SK-N-SH (cell line): ENCODE measurements around the gene ZFHX3.

Experiments
- CTCF ChIP-seq: fragments of 200-600 bp; sonication (generic); IDR thresholded peaks from 2 replicates; pipeline ENCODE4 v1.6.1; 2017; ENCODE audit warnings: antibody characterized with exemption, mild to moderate bottlenecking, moderate library complexity
- EZH2phosphoT487 ChIP-seq: fragments of 200-600 bp; sonication (generic); IDR thresholded peaks from 2 replicates; pipeline ENCODE4 v1.6.1; 2017; ENCODE audit warnings: low read depth, mixed run types, mild to moderate bottlenecking, antibody characterized with exemption, moderate library complexity, borderline replicate concordance
- FOXM1 ChIP-seq: IDR thresholded peaks from 2 replicates; pipeline ENCODE4 v1.4.0; 2012; ENCODE audit warnings: low read depth, mild to moderate bottlenecking
- NFIC ChIP-seq: IDR thresholded peaks from 2 replicates; pipeline ENCODE4 v1.4.0; 2012; ENCODE audit warnings: borderline replicate concordance
- PBX3 ChIP-seq: IDR thresholded peaks from 2 replicates; pipeline ENCODE4; 2012
- RAD21 ChIP-seq: IDR thresholded peaks from 2 replicates; pipeline ENCODE4 v1.6.1; 2012; ENCODE audit warnings: mild to moderate bottlenecking, low read length
- RXRA ChIP-seq: IDR thresholded peaks from 2 replicates; pipeline ENCODE4 v1.4.0; 2012; ENCODE audit warnings: low read depth, mild to moderate bottlenecking, borderline replicate concordance
- TAF1 ChIP-seq: IDR thresholded peaks from 2 replicates; pipeline ENCODE4 v1.6.1; 2012; ENCODE audit warnings: low read depth, mild to moderate bottlenecking, low read length, moderate library complexity, borderline replicate concordance
- TCF12 ChIP-seq: IDR thresholded peaks from 2 replicates; pipeline ENCODE4 v1.4.0; 2012

- TF ChIP-seq NFIC, result no peak
- no peak for TF ChIP-seq CTCF
- TF ChIP-seq PBX3, result no peak
- TF ChIP-seq TAF1, result no peak
- TF ChIP-seq RXRA, result no peak
- TF ChIP-seq RAD21, result no peak
- TF ChIP-seq EZH2phosphoT487, result no peak
- TF ChIP-seq FOXM1, result no peak
- TF ChIP-seq TCF12, result no peak
Measured at GRCh38 chr16:73049511-73049910, 1.6 kb upstream of the ZFHX3 start.
